ENCODE measurements around the gene PTCH2. TPM values are rescaled to one million over a fixed set of nuclear protein-coding genes. Genes with fewer than 3 reads are reported as not detected.
A peak's percentile ranks its signal among the peaks of the same experiment; 100 is the strongest.

Gene PTCH2
- total and polyA plus RNA-seq, 2 of the 13 experiments (the other 11 are each of a cell fraction or from before 2014, with no cell fraction given) = 0.60 to 1.5 TPM

DNA sequence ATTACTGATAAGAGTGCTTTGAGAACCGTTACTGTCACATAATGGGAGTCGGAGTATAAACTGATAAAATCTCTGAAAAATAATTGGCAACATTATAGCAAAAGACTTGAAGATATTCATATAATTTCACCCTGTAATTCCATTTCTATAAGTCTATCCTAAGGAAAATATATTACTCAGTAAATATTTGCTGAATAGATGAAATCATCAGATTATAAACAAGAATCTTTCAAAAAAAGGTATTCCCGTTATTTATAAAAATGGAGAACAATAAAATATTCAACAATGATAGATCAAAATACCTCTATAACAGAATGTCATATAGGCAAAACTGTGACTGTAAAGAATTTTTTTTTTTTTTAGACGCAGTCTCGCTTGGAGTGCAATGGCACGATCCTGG, 42.4 kb upstream of the PTCH2 start:
- H3K4me1 ChIP-seq (ENCODE audit: insufficient read depth, low read length) = no peaks in the 10 kb centered on the region
- H3K79me2 ChIP-seq (ENCODE audit: insufficient read depth, low read length) = no peaks in the 10 kb centered on the region
- no peak overlapping the region for H3K4me3 ChIP-seq (replicated peaks in 1 of 3; ENCODE audit: insufficient read depth in 1 of 3, low read depth in 2 of 3, low read length in 3 of 3)
- no peak overlapping the region for H3K9ac ChIP-seq (ENCODE audit: insufficient read depth, low read depth, low read length)
- H3K36me3 ChIP-seq (replicated peaks in 1 of 2; ENCODE audit: control insufficient read depth in 1 of 2, insufficient read depth in 2 of 2, low read length in 2 of 2) = peaks cover 3 to 29% of the 10 kb centered on the region in 2 experiments; a peak in 4 of 5 replicates
- no TSS peak for BruUV-seq (replicated peaks)
- no peak overlapping the region for H3K27ac ChIP-seq (ENCODE audit: extremely low read length, insufficient read depth, low read length)
- H3K27me3 ChIP-seq (ENCODE audit: control insufficient read depth in 1 of 2, insufficient read depth in 2 of 2, low read length in 2 of 2) = no peaks in the 10 kb centered on the region
- 80% methylated on average over 6 of the region's 6 CpGs for WGBS (ENCODE audit: low lambda C conversion rate)
- no peak for FAIRE-seq
- H3K4me2 ChIP-seq (ENCODE audit: low read depth, low read length) = no peak overlapping the region
- POLR2A ChIA-PET = interaction anchor here (1.3 kb wide), 1 partner anchor 101 kb away, joined by 3 read pairs; the partner anchor contains the start of gene EIF2B3
- no peak for DNase-seq (ENCODE audit: low spot score)
- CTCF ChIA-PET (ENCODE audit: low intra/inter-chr PET ratio, low total read pairs) = no interaction called here
- TF ChIP-seq EED (CRISPR knock-in tag; IDR thresholded peaks at IDR 0.05) (no peak), ZSCAN30 (CRISPR knock-in tag; IDR thresholded peaks at IDR 0.05) (no peak), ZNF550 (CRISPR knock-in tag; IDR thresholded peaks at IDR 0.05; ENCODE audit: borderline replicate concordance) (no peak), ZIK1 (CRISPR knock-in tag; IDR thresholded peaks at IDR 0.05; ENCODE audit: borderline replicate concordance, low read depth) (no peak), MAFK (conservative IDR thresholded peaks at IDR 0.05 in 1 of 2, IDR thresholded peaks at IDR 0.05 in 1 of 2; ENCODE audit: low read length in 2 of 2) (0 out of 4 replicates have a peak, but pooled peaks of 1 of the 2 experiments have one; percentile 26)
- TF ChIP-seq, protein P1, sequence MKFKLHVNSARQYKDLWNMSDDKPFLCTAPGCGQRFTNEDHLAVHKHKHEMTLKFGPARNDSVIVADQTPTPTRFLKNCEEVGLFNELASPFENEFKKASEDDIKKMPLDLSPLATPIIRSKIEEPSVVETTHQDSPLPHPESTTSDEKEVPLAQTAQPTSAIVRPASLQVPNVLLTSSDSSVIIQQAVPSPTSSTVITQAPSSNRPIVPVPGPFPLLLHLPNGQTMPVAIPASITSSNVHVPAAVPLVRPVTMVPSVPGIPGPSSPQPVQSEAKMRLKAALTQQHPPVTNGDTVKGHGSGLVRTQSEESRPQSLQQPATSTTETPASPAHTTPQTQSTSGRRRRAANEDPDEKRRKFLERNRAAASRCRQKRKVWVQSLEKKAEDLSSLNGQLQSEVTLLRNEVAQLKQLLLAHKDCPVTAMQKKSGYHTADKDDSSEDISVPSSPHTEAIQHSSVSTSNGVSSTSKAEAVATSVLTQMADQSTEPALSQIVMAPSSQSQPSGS (CRISPR knock-in tag; IDR thresholded peaks at IDR 0.05) = no peak
- H4K20me1 ChIP-seq (ENCODE audit: insufficient read depth, low read length) = no peaks in the 10 kb centered on the region
- H2AFZ ChIP-seq (ENCODE audit: low read length) = no peak overlapping the region
- intact Hi-C loops (cut with micrococcal nuclease; ENCODE audit: unreplicated experiment) (no loop called here), in situ Hi-C loops (cut with HindIII; ENCODE audit: extremely low pct_ligation_motif_present, low pct_unique_long_range_greater_than_20kb) (no loop called here)
- H3K9me3 ChIP-seq (ENCODE audit: low read length) = peaks cover 18% of the 10 kb centered on the region
- ATAC-seq = no peak

GRCh38 chr1:44884746-44885145, 41.7 kb upstream of the PTCH2 start:
- Histone ChIP-seq H3K9me3 (ENCODE audit: low read length) (peaks cover 13% of the 10 kb centered on the region), H3K27ac (ENCODE audit: extremely low read length, insufficient read depth, low read length) (no peak overlapping the region), H3K4me1 (ENCODE audit: insufficient read depth, low read length) (no peaks in the 10 kb centered on the region), H2AFZ (ENCODE audit: low read length) (no peak overlapping the region), H3K4me3 (replicated peaks in 1 of 3; ENCODE audit: insufficient read depth in 1 of 3, low read depth in 2 of 3, low read length in 3 of 3) (no peak overlapping the region), H3K79me2 (ENCODE audit: insufficient read depth, low read length) (no peaks in the 10 kb centered on the region), H3K36me3 (replicated peaks in 1 of 2; ENCODE audit: control insufficient read depth in 1 of 2, insufficient read depth in 2 of 2, low read length in 2 of 2) (peaks cover 3 to 31% of the 10 kb centered on the region in 2 experiments; a peak in 4 of 5 replicates), H3K4me2 (ENCODE audit: low read depth, low read length) (no peak overlapping the region), H4K20me1 (ENCODE audit: insufficient read depth, low read length) (no peaks in the 10 kb centered on the region), H3K27me3 (ENCODE audit: control insufficient read depth in 1 of 2, insufficient read depth in 2 of 2, low read length in 2 of 2) (no peaks in the 10 kb centered on the region), H3K9ac (ENCODE audit: insufficient read depth, low read depth, low read length) (no peak overlapping the region)
- BruUV-seq (replicated peaks) = no TSS peak
- in situ Hi-C loops (cut with HindIII; ENCODE audit: extremely low pct_ligation_motif_present, low pct_unique_long_range_greater_than_20kb) = no loop called here
- ChIA-PET POLR2A (interaction anchor here (0.5 to 1.3 kb wide), 2 partner anchors 29 to 101 kb away, joined by 3 read pairs; partner anchors contain the start of gene EIF2B3), CTCF (ENCODE audit: low intra/inter-chr PET ratio, low total read pairs) (no interaction called here)
- no peak for DNase-seq (ENCODE audit: low spot score)
- FAIRE-seq = no peak
- intact Hi-C loops (cut with micrococcal nuclease; ENCODE audit: unreplicated experiment) = no loop called here
- no peak for ATAC-seq
- WGBS (ENCODE audit: low lambda C conversion rate) = 94% methylated on average over 2 of the region's 2 CpGs
- no peak for TF ChIP-seq SCMH1 (CRISPR knock-in tag; IDR thresholded peaks at IDR 0.05; ENCODE audit: borderline replicate concordance)
- no peak for TF ChIP-seq ZNF552 (CRISPR knock-in tag; IDR thresholded peaks at IDR 0.05; ENCODE audit: borderline replicate concordance)
- TF ChIP-seq, protein P2, sequence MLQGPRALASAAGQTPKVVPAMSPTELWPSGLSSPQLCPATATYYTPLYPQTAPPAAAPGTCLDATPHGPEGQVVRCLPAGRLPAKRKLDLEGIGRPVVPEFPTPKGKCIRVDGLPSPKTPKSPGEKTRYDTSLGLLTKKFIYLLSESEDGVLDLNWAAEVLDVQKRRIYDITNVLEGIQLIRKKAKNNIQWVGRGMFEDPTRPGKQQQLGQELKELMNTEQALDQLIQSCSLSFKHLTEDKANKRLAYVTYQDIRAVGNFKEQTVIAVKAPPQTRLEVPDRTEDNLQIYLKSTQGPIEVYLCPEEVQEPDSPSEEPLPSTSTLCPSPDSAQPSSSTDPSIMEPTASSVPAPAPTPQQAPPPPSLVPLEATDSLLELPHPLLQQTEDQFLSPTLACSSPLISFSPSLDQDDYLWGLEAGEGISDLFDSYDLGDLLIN (CRISPR knock-in tag; IDR thresholded peaks at IDR 0.05; ENCODE audit: borderline replicate concordance) = no peak
- TF ChIP-seq XBP1 (CRISPR knock-in tag; IDR thresholded peaks at IDR 0.05) = no peak
- TF ChIP-seq ZNF569 (CRISPR knock-in tag; IDR thresholded peaks at IDR 0.05; ENCODE audit: borderline replicate concordance) = no peak
- TF ChIP-seq ZFP91 (CRISPR knock-in tag; IDR thresholded peaks at IDR 0.05; ENCODE audit: borderline replicate concordance) = no peak
- TF ChIP-seq, protein P3, sequence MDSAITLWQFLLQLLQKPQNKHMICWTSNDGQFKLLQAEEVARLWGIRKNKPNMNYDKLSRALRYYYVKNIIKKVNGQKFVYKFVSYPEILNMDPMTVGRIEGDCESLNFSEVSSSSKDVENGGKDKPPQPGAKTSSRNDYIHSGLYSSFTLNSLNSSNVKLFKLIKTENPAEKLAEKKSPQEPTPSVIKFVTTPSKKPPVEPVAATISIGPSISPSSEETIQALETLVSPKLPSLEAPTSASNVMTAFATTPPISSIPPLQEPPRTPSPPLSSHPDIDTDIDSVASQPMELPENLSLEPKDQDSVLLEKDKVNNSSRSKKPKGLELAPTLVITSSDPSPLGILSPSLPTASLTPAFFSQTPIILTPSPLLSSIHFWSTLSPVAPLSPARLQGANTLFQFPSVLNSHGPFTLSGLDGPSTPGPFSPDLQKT (CRISPR knock-in tag; IDR thresholded peaks at IDR 0.05; ENCODE audit: borderline replicate concordance) = no peak

All from HepG2 (cell line).